T47D (cell line): Measurements from ENCODE around the gene GEMIN5.

Experiments
- DNase-seq, 2 experiments: peaks; one replicate each; pipeline versions ENCODE4 v3.0.0 to v3.0.0-alpha.2; 2011 to 2012; ENCODE audit warnings: low read depth in 1 of 2, low spot score in 1 of 2
- JUND ChIP-seq: IDR thresholded peaks from 2 replicates; pipeline ENCODE4 v1.6.1; 2012; ENCODE audit warnings: low read depth
- in situ Hi-C: cut with HindIII; loops from 2 replicates; pipeline ENCODE4 v1.10.0; 2016; ENCODE audit warnings: low sequenced_read_pairs, low pct_unique_long_range_greater_than_20kb

The GEMIN5 gene

GRCh38 chr5:154865466-154866184 lies 72.4 kb downstream of the GEMIN5 start:
- TF ChIP-seq JUND, result no peak
- in situ Hi-C loops, result no loop called here
- no peak for DNase-seq

GRCh38 chr5:154863291-154864080 lies 74.5 kb downstream of the GEMIN5 start:
- no peak for DNase-seq
- in situ Hi-C loops, result no loop called here
- no peak for TF ChIP-seq JUND

- TF ChIP-seq JUND, result no peak
- in situ Hi-C loops, result no loop called here
These were observed 75.2 kb downstream of the GEMIN5 start for GRCh38 chr5:154862766-154863165.

GRCh38 chr5:154861946-154862345 lies 76.1 kb downstream of the GEMIN5 start:
- in situ Hi-C loops, result no loop called here

More at GRCh38 chr5:154862766-154863165, 75.2 kb downstream of the GEMIN5 start:
- no peak for DNase-seq

GRCh38 chr5:154860765-154861164 lies 77.2 kb downstream of the GEMIN5 start:
- in situ Hi-C loops, result no loop called here
- TF ChIP-seq JUND, result no peak
- no peak for DNase-seq

More at GRCh38 chr5:154861946-154862345, 76.1 kb downstream of the GEMIN5 start:
- no peak for TF ChIP-seq JUND
- no peak for DNase-seq

GRCh38 chr5:154860123-154860522 lies 77.9 kb downstream of the GEMIN5 start:
- DNase-seq, result no peak
- in situ Hi-C loops, result no loop called here
- TF ChIP-seq JUND, result no peak

- TF ChIP-seq JUND, result no peak
- DNase-seq, result no peak
- in situ Hi-C loops, result no loop called here
These were observed 78.8 kb downstream of the GEMIN5 start for GRCh38 chr5:154858972-154859871.

- no peak for TF ChIP-seq JUND
- in situ Hi-C loops, result no loop called here
- peak; percentile 83 to 99 for DNase-seq
These were observed 79.6 kb downstream of the GEMIN5 start, which contains the start of gene CNOT8 for GRCh38 chr5:154858297-154858971. TSS of gene CNOT8 (plus strand) at chr5:154858627. CDS start at chr5:154863279, 4,652 bp downstream.

GRCh38 chr5:154857530-154858296 lies 80.3 kb downstream of the GEMIN5 start:
- no peak for TF ChIP-seq JUND
- in situ Hi-C loops, result no loop called here
- DNase-seq, result peak; percentile 91 to 97

GRCh38 chr5:154851351-154851750 lies 86.7 kb downstream of the GEMIN5 start:
- TF ChIP-seq JUND, result no peak
- in situ Hi-C loops, result no loop called here
- DNase-seq, result no peak
